HL-60/S4 treated with phorbol 12-myristate 13-acetate at 8.2 ng/mL for 4 days and 3 days (cell line): ENCODE measurements around the gene RERG.

Experiments used
- in situ Hi-C: fragments of 300-500 bp; cut with MboI; formaldehyde crosslinking; loops from 2 replicates; pipeline ENCODE4 v1.15.0; 2022; ENCODE audit warnings: low sequenced_read_pairs

RERG gene

DNA sequence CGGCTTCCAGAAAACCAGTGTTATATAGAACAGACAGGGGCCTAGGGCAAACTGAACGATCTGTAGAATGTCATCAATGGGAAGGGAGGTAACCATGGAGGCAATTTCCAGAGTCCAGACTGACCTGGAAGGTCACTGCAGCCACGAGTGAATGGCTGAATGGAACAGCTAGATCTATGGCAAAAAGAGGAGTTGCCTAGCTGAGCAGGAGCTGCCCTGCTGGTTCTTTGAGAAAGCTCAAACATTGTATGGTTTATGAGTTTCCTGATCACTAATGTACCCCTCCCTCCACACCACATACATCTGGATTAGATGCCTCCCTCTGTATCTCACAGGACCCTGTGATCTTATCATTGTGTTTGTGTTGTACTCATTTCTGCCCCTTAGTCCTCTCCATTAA lies 1.0 kb upstream of the RERG start:
- in situ Hi-C loops, result no loop called here

DNA sequence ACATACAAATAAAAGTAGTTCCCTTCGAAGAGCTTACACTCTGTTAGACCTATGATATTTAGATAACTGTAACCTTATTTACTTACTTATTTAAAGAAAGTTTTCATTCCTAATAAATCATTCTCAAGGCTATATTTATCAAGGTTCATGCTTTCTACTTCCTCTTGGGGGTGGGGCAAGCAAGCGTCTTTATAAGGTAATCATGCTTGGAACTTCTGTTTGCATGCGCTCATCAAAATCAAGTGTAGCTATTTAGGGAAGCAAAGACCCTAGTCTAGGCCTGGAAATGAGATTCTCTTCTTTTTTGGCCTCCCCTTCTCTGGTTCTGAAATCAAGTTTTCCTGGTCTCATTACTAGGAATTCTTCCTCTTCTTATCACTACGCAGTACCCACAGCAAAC lies 766 bp downstream of the RERG start:
- in situ Hi-C loops, result no loop called here

DNA sequence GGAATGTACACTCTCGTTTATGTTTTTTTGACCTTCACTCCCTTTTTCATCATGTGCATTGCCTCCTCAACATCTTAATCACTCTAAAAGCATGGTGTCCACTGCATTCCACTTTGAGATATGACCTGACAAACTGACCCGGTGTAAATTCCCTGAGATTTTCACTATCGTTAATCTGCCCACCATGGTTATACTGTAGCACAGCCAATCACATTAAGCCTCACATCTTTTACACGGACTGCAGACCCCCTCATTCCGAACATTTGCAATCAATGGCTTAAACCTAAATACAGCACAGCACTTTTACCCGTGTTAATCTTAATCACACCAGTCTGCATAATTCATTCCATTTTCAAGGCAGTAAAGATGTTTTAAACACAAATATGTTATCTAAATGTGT lies 2.4 kb downstream of the RERG start:
- in situ Hi-C loops, result no loop called here

DNA sequence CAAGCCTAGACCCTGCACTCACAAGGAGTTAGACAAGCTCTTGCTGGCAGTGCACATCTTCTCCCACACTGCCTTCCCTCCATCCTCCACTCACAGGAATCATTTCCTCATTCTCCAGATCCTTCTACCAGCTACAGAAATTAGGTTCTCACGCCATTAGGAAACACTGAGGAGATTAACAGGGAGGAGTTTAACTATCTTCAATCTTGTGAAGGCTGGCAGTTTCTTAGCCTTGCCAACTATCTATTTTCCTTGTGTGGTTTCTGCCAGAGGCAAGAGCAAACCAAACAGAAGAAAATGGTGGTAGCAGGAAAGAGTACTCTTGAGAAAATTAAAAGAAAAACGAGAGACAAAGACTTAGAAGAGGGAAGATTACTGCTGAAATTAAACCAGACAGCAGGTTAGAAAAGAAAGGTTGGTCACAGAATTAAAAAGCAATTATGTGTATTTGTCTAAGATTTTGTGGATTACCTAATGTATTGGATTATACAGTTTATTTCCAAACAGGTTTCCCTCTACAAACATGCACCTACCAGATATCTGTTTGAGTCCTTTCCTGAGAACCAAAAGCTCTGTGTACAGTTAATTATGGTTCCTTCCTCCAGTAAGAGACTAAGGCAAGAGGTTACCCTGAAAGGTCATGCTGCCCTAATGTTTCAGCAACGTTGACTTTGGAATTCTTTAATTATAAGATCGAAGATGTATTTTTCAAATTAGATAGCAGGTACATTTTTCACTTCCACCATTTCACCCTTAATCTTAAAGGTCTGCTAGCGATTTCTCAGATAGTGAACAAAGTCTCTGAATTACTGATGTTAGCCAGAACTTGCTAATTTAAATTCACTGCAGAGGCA lies 5.0 kb downstream of the RERG start:
- in situ Hi-C loops, result no loop called here

DNA sequence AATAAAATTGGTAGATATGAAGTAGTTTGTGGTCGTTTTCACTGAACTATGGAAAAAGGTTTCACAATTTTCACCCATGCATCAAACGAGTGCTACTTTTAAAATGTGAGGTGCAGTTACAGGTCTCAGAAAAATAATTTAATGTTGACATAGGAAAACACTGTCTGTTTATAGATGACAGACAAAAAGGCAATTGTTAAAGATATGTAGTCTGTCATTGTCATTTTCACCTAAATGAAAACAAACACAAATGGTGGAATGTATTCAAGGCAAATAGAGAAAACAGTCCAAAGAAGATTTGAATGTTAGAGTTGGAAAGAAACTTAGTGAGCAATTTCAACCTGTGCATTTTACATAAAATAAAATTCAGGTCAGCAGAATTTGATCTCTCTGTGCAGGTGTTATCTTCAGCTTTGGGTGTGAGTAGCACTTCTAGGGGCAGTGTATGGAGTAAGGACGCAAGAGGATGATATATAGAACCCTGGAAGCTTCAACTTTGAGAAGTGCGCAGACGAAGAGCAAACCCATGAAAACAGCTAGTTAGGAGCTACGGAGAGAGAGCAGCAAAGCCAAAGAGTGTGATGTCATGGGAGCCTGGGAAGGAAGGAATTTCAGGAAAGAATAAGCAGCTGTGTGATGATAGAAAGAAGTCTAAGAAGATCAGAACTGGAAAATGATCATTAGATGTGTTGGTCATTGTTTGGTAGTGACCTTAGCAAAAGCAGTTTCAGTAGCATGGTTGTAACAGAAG lies 6.2 kb downstream of the RERG start:
- in situ Hi-C loops, result no loop called here

DNA sequence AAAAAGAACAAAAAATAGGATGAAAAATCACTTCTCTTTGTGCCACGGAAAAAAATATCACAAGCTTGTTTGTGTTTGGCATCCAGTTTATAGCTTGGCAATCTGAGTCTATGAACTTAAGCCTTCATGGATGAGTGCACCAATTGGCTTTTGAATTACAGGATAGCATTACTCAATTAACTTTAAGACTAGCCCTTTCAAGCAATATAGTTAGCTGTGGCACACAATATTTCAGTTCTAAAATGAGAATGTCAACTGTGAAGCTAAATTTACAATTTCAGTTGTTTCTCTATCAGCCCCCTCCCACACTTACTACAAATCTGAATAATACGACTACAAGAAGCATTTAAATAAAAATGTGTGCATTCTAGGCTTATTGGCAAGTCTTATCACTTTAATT lies 8.3 kb downstream of the RERG start:
- in situ Hi-C loops, result no loop called here

DNA sequence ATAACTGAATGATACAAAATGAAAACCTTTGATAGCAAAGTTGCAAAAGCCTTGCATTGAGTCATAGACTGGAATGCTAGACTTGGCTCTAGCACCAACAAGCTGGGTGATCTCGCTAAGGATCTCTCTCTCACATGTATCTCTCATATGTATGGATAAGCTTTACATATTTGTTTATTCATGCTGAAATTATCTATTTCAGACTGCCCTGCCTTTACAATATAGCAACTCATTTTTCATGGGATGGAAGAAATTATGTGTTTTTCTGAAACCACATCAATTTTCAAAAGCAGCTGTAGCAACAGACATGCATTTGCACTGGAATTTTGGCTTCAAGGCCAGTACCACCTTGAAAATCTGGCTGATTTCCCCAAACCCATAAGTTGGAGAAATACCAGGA lies 11.4 kb downstream of the RERG start:
- in situ Hi-C loops, result no loop called here

DNA sequence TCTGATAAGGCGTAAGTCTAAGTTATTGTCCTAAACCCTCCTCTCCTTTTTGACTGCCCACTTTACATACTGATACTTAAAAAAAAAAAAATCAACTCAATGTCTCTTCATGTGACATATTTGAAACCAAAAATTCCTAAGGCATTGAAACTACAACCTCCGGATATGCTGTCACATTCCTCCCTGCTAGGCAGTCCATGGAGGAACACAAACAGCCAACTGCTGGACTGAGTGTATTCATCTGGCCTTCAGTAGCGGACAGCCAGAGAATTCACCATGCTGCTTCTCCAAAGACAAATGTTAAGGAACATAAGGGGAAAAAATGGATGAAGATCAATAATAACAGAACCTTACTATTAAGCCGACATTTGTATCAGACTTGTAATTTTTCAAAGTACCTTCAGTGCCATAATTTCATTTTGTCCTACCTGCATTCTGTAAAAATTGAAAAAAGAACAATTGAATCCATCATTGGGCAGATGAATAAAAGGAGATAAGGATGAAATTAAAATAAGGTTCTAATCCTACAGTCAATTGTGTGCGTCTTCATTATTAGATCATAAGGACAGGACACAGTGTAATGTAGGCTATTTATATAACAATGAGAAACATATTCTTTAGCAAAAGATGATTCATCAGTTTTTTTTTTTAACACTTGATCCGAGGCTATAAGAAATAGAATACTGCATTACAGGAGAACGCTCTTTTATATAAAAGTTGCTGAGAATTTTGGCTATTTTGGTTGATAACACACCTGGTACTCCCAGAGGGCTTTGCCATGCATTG lies 12.2 kb downstream of the RERG start:
- in situ Hi-C loops, result no loop called here

DNA sequence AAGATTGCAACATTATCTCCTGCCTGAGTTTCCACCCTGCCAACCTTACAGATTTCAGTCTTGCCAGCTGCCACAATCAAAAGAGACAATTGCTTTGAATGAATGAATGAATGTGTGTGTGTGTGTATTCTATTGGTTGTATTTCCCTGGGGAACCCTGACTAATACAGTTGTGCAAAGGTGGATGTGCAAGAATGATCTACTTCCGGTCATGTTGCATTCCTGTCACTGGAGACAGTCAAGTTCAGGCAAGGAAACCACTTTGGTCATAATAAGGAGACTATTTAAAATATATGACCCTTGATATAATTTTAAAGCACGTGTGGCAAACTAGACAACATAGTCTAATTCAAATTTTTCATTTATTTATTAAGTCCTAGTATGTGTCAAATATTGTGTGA lies 13.1 kb downstream of the RERG start:
- in situ Hi-C loops, result no loop called here

DNA sequence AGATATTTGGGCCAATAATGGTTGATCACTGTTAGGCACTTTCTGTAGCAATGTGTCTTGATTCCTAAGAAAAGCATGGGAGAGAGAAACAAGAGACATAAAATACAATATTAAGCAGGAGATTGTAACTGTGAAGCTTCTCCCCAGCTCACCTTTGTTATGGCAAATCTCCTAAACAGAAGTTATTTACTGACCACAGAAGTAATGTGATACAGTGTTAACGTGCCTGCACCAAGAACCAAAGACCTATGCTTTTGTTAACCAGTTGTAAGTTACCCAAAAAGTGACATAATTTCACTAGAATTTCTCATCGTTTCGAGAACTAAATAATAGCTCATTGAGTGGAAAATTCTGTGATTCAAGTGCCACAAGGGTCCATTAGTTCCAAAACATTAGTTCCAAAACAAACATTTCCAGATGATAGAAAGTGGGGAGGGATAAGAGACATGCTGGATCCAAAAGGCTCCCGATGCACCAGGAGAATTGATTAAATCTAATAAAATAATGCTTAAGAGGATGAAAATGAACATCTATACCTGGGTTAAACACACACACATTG lies 14.3 kb downstream of the RERG start:
- in situ Hi-C loops, result no loop called here

DNA sequence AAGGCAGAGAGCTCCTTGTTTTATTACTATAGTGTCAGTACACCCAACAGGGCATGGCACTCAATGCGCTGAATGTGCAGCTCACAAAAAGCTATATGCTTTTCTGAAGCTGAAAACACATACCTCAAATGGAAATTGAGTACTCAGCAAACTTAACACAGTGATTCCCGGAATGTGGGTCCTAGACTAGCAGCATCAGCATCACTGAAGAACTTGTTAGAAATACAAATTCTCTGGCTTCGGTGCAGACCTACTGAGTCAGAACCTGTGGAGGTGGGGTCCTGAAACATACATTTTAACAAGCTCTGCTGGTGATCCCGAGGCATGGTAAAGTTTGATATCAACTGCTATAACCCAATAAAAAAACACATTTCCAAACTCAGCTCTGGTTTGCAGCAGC lies 14.9 kb downstream of the RERG start:
- in situ Hi-C loops, result no loop called here

DNA sequence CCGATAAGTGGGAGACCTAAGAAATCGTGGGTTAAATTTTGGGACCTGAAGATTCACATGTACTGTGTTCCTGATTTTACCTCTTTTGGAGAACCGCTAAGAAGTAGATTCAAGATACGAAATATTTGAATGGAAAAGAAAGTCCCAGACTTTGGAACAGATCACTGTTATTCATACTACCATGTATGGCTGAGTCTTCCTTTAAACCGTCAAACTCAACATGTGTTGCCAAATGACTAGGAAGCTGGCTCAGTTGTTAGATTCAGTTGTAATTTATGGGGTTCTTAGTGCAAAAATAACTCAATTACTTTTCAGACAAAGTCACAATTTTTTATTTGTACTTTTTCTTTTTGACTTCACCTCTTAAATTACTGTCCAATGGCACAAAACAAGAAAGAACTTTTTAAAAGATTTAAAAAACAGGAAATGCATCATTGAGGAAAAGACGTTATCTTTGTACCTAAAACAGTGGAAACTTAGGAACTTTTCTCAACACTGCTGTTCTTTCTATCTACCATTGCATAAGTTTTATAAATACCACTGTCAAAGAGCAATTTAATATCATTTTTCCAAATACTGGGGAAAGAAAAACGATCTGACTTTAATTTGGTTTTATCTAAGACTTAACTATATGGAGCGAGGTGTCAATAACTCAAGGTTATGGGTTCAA lies 15.7 kb downstream of the RERG start:
- in situ Hi-C loops, result no loop called here

DNA sequence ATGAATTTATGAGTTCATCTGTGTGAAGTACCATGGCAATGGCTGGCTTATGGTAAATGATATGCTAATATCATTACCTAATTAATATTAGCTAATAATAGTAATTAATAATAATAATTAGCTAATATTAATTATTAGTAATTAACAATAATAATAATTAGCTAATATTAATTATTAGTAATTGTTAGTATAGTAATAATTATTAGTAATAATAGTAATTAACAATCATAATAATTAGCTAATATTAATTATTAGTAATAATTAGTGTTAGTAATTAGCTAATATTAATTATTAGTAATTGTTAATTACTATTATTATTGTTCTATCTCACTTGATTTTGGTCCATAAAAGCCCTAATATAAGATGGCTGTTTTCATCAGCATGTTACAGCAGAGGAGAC lies 19.8 kb downstream of the RERG start:
- in situ Hi-C loops, result no loop called here

DNA sequence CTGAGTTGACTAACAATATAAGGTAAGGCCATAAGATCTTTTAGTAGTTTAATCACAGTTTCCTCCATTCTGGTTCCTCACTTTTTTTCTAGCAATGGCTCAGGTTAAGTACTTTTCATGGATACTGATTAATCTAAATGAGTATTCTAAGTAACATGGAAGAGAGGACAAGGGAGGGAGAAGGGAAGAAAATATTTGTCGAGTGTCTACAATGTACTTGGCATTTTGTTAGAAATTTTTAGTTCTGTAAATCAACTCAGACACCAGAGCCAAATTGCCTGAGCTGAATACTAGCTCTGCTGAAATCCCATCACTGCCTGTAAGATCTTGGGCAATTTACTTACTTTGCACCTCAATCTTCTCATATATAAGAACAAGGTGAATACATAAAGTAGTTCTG lies 20.2 kb downstream of the RERG start:
- in situ Hi-C loops, result no loop called here

DNA sequence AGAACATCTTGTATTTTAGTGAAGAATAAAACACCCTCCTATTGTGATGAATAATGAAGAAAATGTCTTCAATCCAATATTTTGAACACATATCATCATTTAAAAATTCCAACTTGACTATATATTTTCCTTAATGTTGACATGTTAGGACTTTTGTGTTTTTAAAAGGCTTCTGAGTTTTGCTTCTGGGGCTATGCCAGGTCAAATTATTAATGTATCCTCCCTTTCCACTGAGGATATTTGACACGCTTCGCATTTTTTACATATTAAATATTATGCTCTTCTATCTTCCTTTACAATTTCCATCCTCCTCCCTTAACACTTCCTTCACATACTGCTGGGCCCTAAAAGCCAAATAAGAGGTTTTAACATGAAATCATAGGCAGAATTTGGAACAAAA lies 20.6 kb downstream of the RERG start:
- in situ Hi-C loops, result no loop called here

DNA sequence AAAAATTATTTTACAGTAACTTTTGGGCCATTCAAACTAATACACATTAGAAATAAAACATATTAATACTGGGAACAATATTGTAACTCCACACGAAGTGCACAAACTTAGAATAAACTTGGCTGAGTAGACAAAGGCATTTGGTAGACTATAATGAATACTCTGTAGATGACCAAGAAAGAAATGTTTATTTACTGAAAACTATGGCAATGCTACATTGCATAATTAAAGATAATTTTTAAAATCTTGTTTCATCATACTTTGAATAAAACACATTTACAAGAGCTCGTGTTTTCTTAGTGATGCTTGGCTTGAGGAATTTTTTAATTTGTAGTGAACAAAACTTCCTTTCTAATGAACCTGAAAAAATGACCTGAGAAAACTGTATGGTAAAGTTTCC lies 21.3 kb downstream of the RERG start:
- in situ Hi-C loops, result no loop called here

DNA sequence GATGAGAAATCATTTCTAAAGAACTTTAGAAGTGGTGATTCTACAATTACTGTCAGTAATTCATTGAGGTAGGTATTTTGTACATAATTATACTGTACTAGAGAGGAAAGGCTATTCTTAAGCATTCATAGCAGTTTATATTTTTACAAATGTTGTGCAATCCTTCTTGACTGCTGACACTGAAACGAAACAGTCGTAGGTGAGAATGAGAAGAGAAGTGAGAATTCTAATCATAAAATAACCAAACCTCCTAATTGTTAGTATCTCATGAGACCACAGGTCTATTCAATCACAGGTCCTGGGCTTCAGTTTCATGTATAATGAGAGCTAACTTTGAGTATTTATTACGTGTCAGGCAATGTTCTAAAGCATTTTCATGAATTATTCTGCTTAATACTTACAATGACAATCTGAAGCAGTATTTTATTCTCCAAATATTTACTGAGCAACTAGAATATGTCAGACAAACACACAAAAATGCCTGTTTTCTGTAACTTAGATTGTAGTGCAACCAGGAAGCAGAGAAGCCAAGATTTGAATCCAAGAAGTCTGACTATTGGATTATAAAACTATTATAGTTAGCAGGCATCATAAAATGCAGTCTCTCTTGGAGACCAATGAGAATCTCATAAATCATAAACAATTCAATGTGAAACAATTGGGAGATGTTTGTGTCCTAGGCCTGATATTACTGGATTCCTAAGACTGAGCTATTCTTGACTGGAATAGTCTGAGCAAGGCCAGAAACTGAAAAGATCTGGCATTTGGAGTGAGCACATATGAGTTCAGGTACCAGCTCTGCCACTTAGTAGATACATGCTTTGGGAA lies 24.3 kb downstream of the RERG start:
- in situ Hi-C loops, result no loop called here

DNA sequence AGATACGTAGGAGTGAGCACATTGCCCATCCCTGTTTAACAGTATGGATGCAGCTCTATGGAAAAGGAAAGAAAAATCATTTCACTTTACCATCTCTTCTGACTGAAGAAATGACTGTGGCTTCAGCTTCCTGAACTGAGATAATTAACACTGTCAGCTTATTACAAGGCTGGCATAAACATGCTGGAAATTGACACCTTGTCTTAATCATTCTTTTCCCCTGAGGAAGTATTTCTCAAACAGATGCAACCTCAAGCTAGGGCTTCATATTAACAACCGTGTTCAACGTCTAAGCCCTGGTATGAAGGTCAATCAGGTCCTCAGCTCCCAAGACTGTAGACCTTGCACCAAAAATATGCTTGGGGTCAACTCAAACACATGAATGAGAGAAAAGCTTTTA lies 25.0 kb downstream of the RERG start:
- in situ Hi-C loops, result no loop called here

DNA sequence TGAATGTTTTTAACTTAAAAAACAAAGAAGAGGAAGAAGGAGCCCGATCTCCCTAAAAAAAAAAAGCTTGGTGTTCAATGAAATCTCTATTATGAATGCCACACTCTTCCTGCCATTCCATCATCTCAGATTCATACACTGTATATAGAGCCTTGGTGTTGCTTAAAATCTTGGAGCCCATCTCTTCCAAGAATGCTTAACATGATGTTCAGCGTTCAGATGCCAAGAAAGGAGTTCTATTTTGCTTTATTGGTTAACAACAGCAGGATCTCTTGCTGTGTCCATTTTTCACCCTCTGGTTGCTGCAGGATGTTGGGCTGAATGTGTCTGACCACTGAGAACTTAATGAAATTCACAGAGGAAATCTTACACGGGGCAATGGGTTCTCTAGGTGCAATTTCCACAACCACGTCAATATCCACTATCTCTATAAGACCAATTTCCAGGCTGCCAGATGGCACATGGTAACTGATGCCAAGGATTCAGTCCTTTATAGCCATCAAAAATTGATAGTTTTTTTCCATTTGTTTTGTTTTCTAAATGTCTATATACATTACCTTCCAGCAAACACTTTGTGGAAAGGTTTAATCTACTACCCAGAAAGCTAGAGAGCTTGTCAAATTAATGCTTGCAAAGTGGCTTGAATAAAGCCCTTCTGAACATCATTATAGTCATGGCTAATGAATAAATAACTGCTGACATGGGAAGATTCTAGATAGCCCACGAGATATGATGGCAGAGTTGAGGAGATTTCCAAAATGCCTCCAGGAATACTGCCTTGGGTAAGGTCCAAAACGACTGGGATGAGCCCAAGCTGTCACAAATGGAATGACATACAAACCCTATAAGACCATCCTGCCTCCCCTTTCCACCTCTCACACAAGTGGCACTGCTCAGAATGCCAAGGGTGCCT lies 26.5 kb downstream of the RERG start:
- in situ Hi-C loops, result no loop called here
